PC-9 (cell line): ENCODE results near the gene ARHGEF28. TPM values are rescaled to one million over a fixed set of nuclear protein-coding genes. Genes with fewer than 3 reads are reported as not detected.
A peak's percentile ranks its signal among the peaks of the same experiment; 100 is the strongest.

Experiments used
- BruUV-seq: library from RNA; stranded (reverse); fragments of 400-500 nt; replicated peaks from 2 replicates; lab custom pipeline; 2021; lab: Mats Ljungman, UMichigan
- CTCF ChIA-PET: fragments of 300-600 bp; sonication (Branson Sonifier 250); formaldehyde crosslinking; loops from one replicate; lab custom pipeline; 2022; ENCODE audit warnings: antibody characterized with exemption; lab: Charles Lee
- POLR2A ChIA-PET: fragments of 300-600 bp; sonication (Branson Sonifier 250); formaldehyde crosslinking; loops from one replicate; lab custom pipeline; 2022; ENCODE audit warnings: antibody characterized with exemption; ENCODE audit not compliant: unreplicated experiment; lab: Charles Lee
- DNase-seq, 2 experiments: peaks; one replicate each; pipeline versions ENCODE4 v3.0.0 to v3.0.0-alpha.2; 2015 to 2022; ENCODE audit warnings: mixed read lengths in 1 of 2
- H2AFZ ChIP-seq: fragments of 200-600 bp; sonication (generic); 2 replicates; pipeline ENCODE4 v1.8.1; 2017; ENCODE audit warnings: antibody characterized with exemption
- H3F3A ChIP-seq: fragments of 200-600 bp; sonication (generic); 2 replicates; pipeline ENCODE4 v1.8.1; 2017; ENCODE audit warnings: antibody characterized with exemption, mild to moderate bottlenecking, low read depth; ENCODE audit not compliant: insufficient read depth
- H3K27ac ChIP-seq: fragments of 200-600 bp; sonication (generic); 2 replicates; pipeline ENCODE4 v1.6.1; 2016; ENCODE audit warnings: mixed run types
- H3K27me3 ChIP-seq: fragments of 200-600 bp; sonication (generic); 2 replicates; pipeline ENCODE4 v1.6.1; 2016; ENCODE audit warnings: low read depth, mixed run types; ENCODE audit not compliant: insufficient read depth
- H3K36me3 ChIP-seq: fragments of 200-600 bp; sonication (generic); 2 replicates; pipeline ENCODE4 v1.6.1; 2016; ENCODE audit warnings: low read depth, mixed run types
- H3K4me1 ChIP-seq: fragments of 200-600 bp; sonication (generic); replicated peaks from 2 replicates; pipeline ENCODE4 v1.6.1; 2016; ENCODE audit warnings: mixed run types; ENCODE audit not compliant: insufficient read depth
- H3K4me2 ChIP-seq: fragments of 200-600 bp; sonication (generic); 2 replicates; pipeline ENCODE4 v1.6.1; 2017; ENCODE audit warnings: mixed run types
- H3K4me3 ChIP-seq: fragments of 200-600 bp; sonication (generic); 2 replicates; pipeline ENCODE4 v1.6.1; 2016; ENCODE audit warnings: mixed run types
- H3K79me2 ChIP-seq: fragments of 200-600 bp; sonication (generic); 2 replicates; pipeline ENCODE4 v1.6.1; 2017; ENCODE audit warnings: low read depth, mixed run types
- H3K9me2 ChIP-seq: fragments of 200-600 bp; sonication (generic); 2 replicates; pipeline ENCODE4 v1.8.1; 2017; ENCODE audit warnings: mild to moderate bottlenecking; ENCODE audit not compliant: insufficient read depth
- H3K9me3 ChIP-seq: fragments of 200-600 bp; sonication (generic); 2 replicates; pipeline ENCODE4 v1.8.1; 2016; ENCODE audit warnings: low read depth; ENCODE audit not compliant: insufficient read depth
- H4K20me1 ChIP-seq: fragments of 200-600 bp; sonication (generic); 2 replicates; pipeline ENCODE4 v1.8.1; 2017; ENCODE audit not compliant: insufficient read depth
- CTCF ChIP-seq: fragments of 200-600 bp; sonication (generic); conservative IDR thresholded peaks from 2 replicates; pipeline ENCODE4 v1.6.1; 2017; ENCODE audit warnings: mixed run types, antibody characterized with exemption, mild to moderate bottlenecking, moderate library complexity
- EZH2 ChIP-seq: fragments of 200-600 bp; sonication (generic); IDR thresholded peaks from 2 replicates; pipeline ENCODE4 v1.8.0; 2017; ENCODE audit warnings: antibody characterized with exemption, low read depth
- intact Hi-C: fragments of 100-400 bp; cut with micrococcal nuclease; formaldehyde crosslinking; loops from one replicate; pipeline ENCODE4 v1.10.0; 2022; ENCODE audit not compliant: unreplicated experiment
- total RNA-seq: library from RNA; stranded (reverse); gene quantifications from 2 replicates; pipeline ENCODE4 v1.2.3, GENCODE V29; 2021

Gene ARHGEF28
- total RNA-seq, 1 experiment from 2014 or later: 77.5 TPM

GRCh38 chr5:73899916-73900315 lies 273.9 kb downstream of the ARHGEF28 start:
- TF ChIP-seq EZH2 (no peak), CTCF (no peak)
- Histone ChIP-seq H3K36me3 (no peaks in the 10 kb centered on the region; the same call in 1 of the 2 replicates), H3K4me3 (no peak overlapping the region), H3K4me2 (no peak overlapping the region), H3K79me2 (no peaks in the 10 kb centered on the region), H3F3A (peaks cover 31% of the 10 kb centered on the region), H4K20me1 (no peaks in the 10 kb centered on the region), H3K4me1 (peaks cover 30% of the 10 kb centered on the region), H3K9me2 (no peaks in the 10 kb centered on the region), H3K27me3 (no peaks in the 10 kb centered on the region), H3K9me3 (no peaks in the 10 kb centered on the region), H3K27ac (peak overlapping the region; percentile 89), H2AFZ (no peak overlapping the region)
- POLR2A ChIA-PET: no interaction called here
- DNase-seq: no peak
- intact Hi-C loops: loop anchor here (5.0 to 10.0 kb wide), 5 partner anchors 85 to 1365 kb away; no protein-coding TSS in a partner anchor
- CTCF ChIA-PET: no interaction called here
- BruUV-seq: no TSS peak

- ChIA-PET POLR2A (no interaction called here), CTCF (no interaction called here)
- Histone ChIP-seq H3K4me3 (peak overlapping the region; percentile 39; the same call in 1 of the 2 replicates), H2AFZ (no peak overlapping the region), H3K9me2 (no peaks in the 10 kb centered on the region), H3K36me3 (no peaks in the 10 kb centered on the region; the same call in 1 of the 2 replicates), H3K27ac (peak overlapping the region; percentile 89), H4K20me1 (no peaks in the 10 kb centered on the region), H3F3A (peaks cover 31% of the 10 kb centered on the region), H3K4me1 (peaks cover 34% of the 10 kb centered on the region), H3K27me3 (no peaks in the 10 kb centered on the region), H3K4me2 (peak overlapping the region; percentile 63), H3K79me2 (no peaks in the 10 kb centered on the region), H3K9me3 (no peaks in the 10 kb centered on the region)
- no TSS peak for BruUV-seq
- TF ChIP-seq CTCF: no peak
- no peak for DNase-seq
- intact Hi-C loops: loop anchor here (5.0 to 10.0 kb wide), 5 partner anchors 84 to 1364 kb away; no protein-coding TSS in a partner anchor
Measured at GRCh38 chr5:73900566-73900965, 274.6 kb downstream of the ARHGEF28 start.

- H3K9me3 ChIP-seq: 0 out of 2 replicates have a peak, but pooled peaks cover 3% of the 10 kb centered on the region
- TF ChIP-seq CTCF (no peak), EZH2 (no peak)
- no peaks in the 10 kb centered on the region for H3K27me3 ChIP-seq
- ChIA-PET POLR2A (no interaction called here), CTCF (no interaction called here)
- H3K36me3 ChIP-seq: no peaks in the 10 kb centered on the region; the same call in 1 of the 2 replicates
- H3K4me2 ChIP-seq: peak overlapping the region; percentile 63
- H3K27ac ChIP-seq: peak overlapping the region; percentile 89
- BruUV-seq: no TSS peak
- H3K4me3 ChIP-seq: peak overlapping the region; percentile 39; the same call in 1 of the 2 replicates
- H3K9me2 ChIP-seq: no peaks in the 10 kb centered on the region
- peak; percentile 60 to 88 for DNase-seq
- intact Hi-C loops: loop anchor here (5.0 to 10.0 kb wide), 5 partner anchors 84 to 1364 kb away; no protein-coding TSS in a partner anchor
- no peak overlapping the region for H2AFZ ChIP-seq
- no peaks in the 10 kb centered on the region for H3K79me2 ChIP-seq
- H3K4me1 ChIP-seq: peaks cover 38% of the 10 kb centered on the region
- H3F3A ChIP-seq: peaks cover 33% of the 10 kb centered on the region
- H4K20me1 ChIP-seq: no peaks in the 10 kb centered on the region
Measured at GRCh38 chr5:73901043-73901442, 275.0 kb downstream of the ARHGEF28 start.
